SK-N-SH (cell line): ENCODE results near the gene C2orf92. TPM values are rescaled to one million over a fixed set of nuclear protein-coding genes. Genes with fewer than 3 reads are reported as not detected.
"Not testable (repeated sequence)": the region's sequence is repeated elsewhere in the genome, so short reads cannot be mapped to it uniquely, and the experiment has no call there.

Source experiments
- CTCF ChIA-PET: fragments of 300-600, 350-600 bp; formaldehyde crosslinking; extraction: SDS; loops from one replicate; lab custom pipeline; 2021; lab: Yijun Ruan, JAX
- POLR2A ChIA-PET: fragments of 350-600 bp; sonication (Branson Sonifier 250); formaldehyde crosslinking; extraction: SDS; loops from one replicate; lab custom pipeline; 2020; ENCODE audit warnings: antibody characterized with exemption, inconsistent platforms; lab: Yijun Ruan, JAX
- DNase-seq: peaks from one replicate; pipeline ENCODE4 v3.0.0; 2012
- H2AFZ ChIP-seq: fragments of 200-600 bp; sonication (generic); 2 replicates; pipeline ENCODE4 v1.8.1; 2016; ENCODE audit warnings: antibody characterized with exemption, mild to moderate bottlenecking, low read depth
- H3F3A ChIP-seq: fragments of 200-600 bp; sonication (generic); replicated peaks from 2 replicates; pipeline ENCODE3; 2016; ENCODE audit warnings: antibody characterized with exemption, mild to moderate bottlenecking; ENCODE audit not compliant: insufficient read depth
- H3K27ac ChIP-seq, 2 experiments: fragments of 200-500 bp in 1 of 2; fragments of 200-600 bp in 1 of 2; sonication (Bioruptor generic) in 1 of 2; sonication (generic), shearing (Covaris generic) in 1 of 2; 2 replicates each; pipeline versions ENCODE4 v1.5.1 to v1.6.1; 2014 to 2016; ENCODE audit warnings: low read depth in 2 of 2, inconsistent platforms in 1 of 2, low read length in 1 of 2, mild to moderate bottlenecking in 1 of 2, mixed read lengths in 1 of 2
- H3K27me3 ChIP-seq: fragments of 200-600 bp; sonication (generic), shearing (Covaris generic); 2 replicates; pipeline ENCODE4 v1.6.1; 2016; ENCODE audit warnings: mixed run types; ENCODE audit not compliant: insufficient read depth
- H3K36me3 ChIP-seq, 2 experiments: fragments of 200-500 bp in 1 of 2; fragments of 200-600 bp in 1 of 2; sonication (Bioruptor generic) in 1 of 2; sonication (generic) in 1 of 2; replicated peaks in 1 of 2; 2 replicates each; pipeline versions ENCODE3 to v1.5.1; 2014 to 2016; ENCODE audit warnings: low read length in 1 of 2, mild to moderate bottlenecking in 1 of 2; ENCODE audit not compliant: insufficient read depth in 2 of 2, control insufficient read depth in 1 of 2
- H3K4me1 ChIP-seq, 2 experiments: fragments of 200-500 bp in 1 of 2; fragments of 200-600 bp in 1 of 2; sonication (Bioruptor generic) in 1 of 2; sonication (generic), shearing (Covaris generic) in 1 of 2; 2 replicates each; pipeline versions ENCODE4 v1.5.1 to v1.6.1; 2014 to 2016; ENCODE audit warnings: low read depth in 1 of 2, low read length in 1 of 2, mixed run types in 1 of 2; ENCODE audit not compliant: insufficient read depth in 2 of 2, control insufficient read depth in 1 of 2
- H3K4me2 ChIP-seq: fragments of 200-600 bp; sonication (generic), shearing (Covaris generic); 2 replicates; pipeline ENCODE4 v1.6.1; 2017; ENCODE audit warnings: mixed run types
- H3K4me3 ChIP-seq, 2 experiments: fragments of 200-500 bp in 1 of 2; fragments of 200-600 bp in 1 of 2; sonication (Bioruptor generic) in 1 of 2; sonication (generic), shearing (Covaris generic) in 1 of 2; 2 replicates each; pipeline versions ENCODE4 v1.5.1 to v1.8.1; 2014 to 2016; ENCODE audit warnings: low read depth in 2 of 2, inconsistent platforms in 1 of 2, low read length in 1 of 2, mild to moderate bottlenecking in 1 of 2, mixed read lengths in 1 of 2, moderate library complexity in 1 of 2
- H3K79me2 ChIP-seq: fragments of 200-600 bp; sonication (generic); 2 replicates; pipeline ENCODE4 v1.8.1; 2017; ENCODE audit warnings: mild to moderate bottlenecking; ENCODE audit not compliant: insufficient read depth
- H3K9ac ChIP-seq: fragments of 200-600 bp; sonication (generic); 2 replicates; pipeline ENCODE4 v1.6.1; 2017; ENCODE audit warnings: mixed run types
- H3K9me2 ChIP-seq: fragments of 200-600 bp; sonication (generic); 2 replicates; pipeline ENCODE4 v1.6.1; 2017; ENCODE audit warnings: mixed run types
- H3K9me3 ChIP-seq: fragments of 200-600 bp; sonication (generic); 2 replicates; pipeline ENCODE4 v1.6.1; 2017; ENCODE audit warnings: mixed run types, mild to moderate bottlenecking, moderate library complexity
- H4K20me1 ChIP-seq: fragments of 200-600 bp; sonication (generic); 2 replicates; pipeline ENCODE4 v1.6.1; 2017; ENCODE audit warnings: mild to moderate bottlenecking, mixed run types; ENCODE audit not compliant: insufficient read depth
- CHD2 ChIP-seq: fragments of 150-350 bp; IDR thresholded peaks from 2 replicates; pipeline ENCODE4 v1.6.1; 2018; ENCODE audit warnings: low read length; ENCODE audit not compliant: partially characterized antibody
- CTCF ChIP-seq: fragments of 200-600 bp; sonication (generic); IDR thresholded peaks from 2 replicates; pipeline ENCODE4 v1.6.1; 2017; ENCODE audit warnings: antibody characterized with exemption, mild to moderate bottlenecking, moderate library complexity
- MAX ChIP-seq: IDR thresholded peaks from 2 replicates; pipeline ENCODE4 v1.4.0; 2012; ENCODE audit warnings: low read depth
- NFIC ChIP-seq: IDR thresholded peaks from 2 replicates; pipeline ENCODE4 v1.4.0; 2012; ENCODE audit warnings: borderline replicate concordance
- POLR2AphosphoS5 ChIP-seq: IDR thresholded peaks from 2 replicates; pipeline ENCODE4 v1.6.1; 2012; ENCODE audit warnings: low read depth, low read length
- RAD21 ChIP-seq: IDR thresholded peaks from 2 replicates; pipeline ENCODE4 v1.6.1; 2012; ENCODE audit warnings: mild to moderate bottlenecking, low read length
- RFX5 ChIP-seq: IDR thresholded peaks from 2 replicates; pipeline ENCODE4 v1.6.1; 2012; ENCODE audit warnings: mild to moderate bottlenecking, improper control_type of control experiment, low read length
- RXRA ChIP-seq: IDR thresholded peaks from 2 replicates; pipeline ENCODE4 v1.4.0; 2012; ENCODE audit warnings: low read depth, mild to moderate bottlenecking, borderline replicate concordance
- SIN3A ChIP-seq: IDR thresholded peaks from 2 replicates; pipeline ENCODE4 v1.6.1; 2012; ENCODE audit warnings: low read depth, mild to moderate bottlenecking, low read length, moderate library complexity, borderline replicate concordance
- TCF12 ChIP-seq: IDR thresholded peaks from 2 replicates; pipeline ENCODE4 v1.4.0; 2012
- YY1 ChIP-seq: IDR thresholded peaks from 2 replicates; pipeline ENCODE4 v1.4.0; 2012; ENCODE audit warnings: low read depth, mild to moderate bottlenecking
- WGBS: methylation state at CpG from one replicate; pipeline ENCODE4 v1.1.6; 2017; ENCODE audit warnings: low lambda C conversion rate; 5-methylcytosine and 5-hydroxymethylcytosine counted together
- polyA plus RNA-seq, 3 experiments: library from polyadenylated mRNA; depleted of rRNA; stranded (reverse); fragments of >200 nt; gene quantifications; 2 replicates each; pipeline ENCODE4 v1.2.3, GENCODE V29; 2012

Gene C2orf92
- polyA plus RNA-seq (2012; rRNA removed): 3.1 and 5.6 TPM in 2 replicates
- polyA plus RNA-seq (2012; cell fraction: cytosol; rRNA removed): 0.94 and 1.3 TPM in 2 replicates
- 27.9 and 40.6 TPM in 2 replicates for polyA plus RNA-seq (2012; cell fraction: nucleus; rRNA removed)

- Histone ChIP-seq H3K4me1 (peaks cover 0 to 2% of the 10 kb centered on the region in 2 experiments; a peak in 1 of 4 replicates), H3K4me3 (no peak within 1 kb of the TSS), H3K9me3 (no peaks in the 10 kb centered on the region), H4K20me1 (no peaks in the 10 kb centered on the region), H3K9me2 (no peaks in the 10 kb centered on the region), H3K36me3 (no peaks in the 10 kb centered on the region), H2AFZ (no peak within 1 kb of the TSS), H3K9ac (no peak within 1 kb of the TSS), H3K27ac (no peak within 1 kb of the TSS), H3K27me3 (no peaks in the 10 kb centered on the region), H3F3A (peaks cover 1% of the 10 kb centered on the region), H3K79me2 (no peaks in the 10 kb centered on the region), H3K4me2 (no peak within 1 kb of the TSS)
- TF ChIP-seq CHD2 (no peak), MAX (no peak), YY1 (no peak), POLR2AphosphoS5 (no peak), TCF12 (no peak), CTCF (no peak), RFX5 (no peak), RAD21 (no peak), RXRA (no peak), NFIC (no peak), SIN3A (no peak)
- no peak for DNase-seq
- CTCF ChIA-PET: interaction anchor here (1.4 to 1.8 kb wide), 4 partner anchors 15 to 79 kb away, joined by 4 to 7 read pairs (median 6); no protein-coding TSS in a partner anchor
- POLR2A ChIA-PET: no interaction called here
- WGBS: 91% methylated on average over 6 of the region's 6 CpGs
Observed at GRCh38 chr2:97669448-97669847, at the start of gene C2orf92. Gene C2orf92, plus strand, starts transcription at chr2:97669713. Its CDS starts 76 bp downstream, at chr2:97669789.

- H2AFZ ChIP-seq, H3K4me3 ChIP-seq, H3K36me3 ChIP-seq, H3K4me2 ChIP-seq, CTCF ChIA-PET, H4K20me1 ChIP-seq, H3K9me3 ChIP-seq, H3F3A ChIP-seq, H3K9ac ChIP-seq, H3K4me1 ChIP-seq, DNase-seq, H3K79me2 ChIP-seq, H3K27me3 ChIP-seq, H3K9me2 ChIP-seq, H3K27ac ChIP-seq, POLR2A ChIA-PET: not testable (repeated sequence)
- WGBS: 28% methylated on average over 1 of the region's 1 CpG
Observed at GRCh38 chr2:97620492-97620891, 49.0 kb upstream of the C2orf92 start.

GRCh38 chr2:97622976-97623375 lies 46.5 kb upstream of the C2orf92 start:
- DNase-seq, POLR2A ChIA-PET, H3K9me2 ChIP-seq, H3F3A ChIP-seq, H4K20me1 ChIP-seq, H3K27me3 ChIP-seq, H3K4me1 ChIP-seq, H3K9me3 ChIP-seq, CTCF ChIA-PET, H3K4me2 ChIP-seq, H3K36me3 ChIP-seq, H3K9ac ChIP-seq, H3K79me2 ChIP-seq, H3K4me3 ChIP-seq, H2AFZ ChIP-seq, H3K27ac ChIP-seq: not testable (repeated sequence)

- H2AFZ ChIP-seq, DNase-seq, H3K4me1 ChIP-seq, H3K36me3 ChIP-seq, H3K4me3 ChIP-seq, H3K79me2 ChIP-seq, H3K27ac ChIP-seq, H3F3A ChIP-seq, H3K4me2 ChIP-seq, H4K20me1 ChIP-seq, H3K27me3 ChIP-seq, H3K9ac ChIP-seq, H3K9me2 ChIP-seq, CTCF ChIA-PET, H3K9me3 ChIP-seq, POLR2A ChIA-PET: not testable (repeated sequence)
- WGBS: 39% methylated on average over 2 of the region's 8 CpGs
Observed at GRCh38 chr2:97625354-97626048, 44.0 kb upstream of the C2orf92 start.
